Endothelial cell of umbilical vein (primary cell): ENCODE measurements around the gene PLXDC1. TPM values are rescaled to one million over a fixed set of nuclear protein-coding genes. Genes with fewer than 3 reads are reported as not detected.

ENCODE experiments used
- BruUV-seq: library from RNA; stranded (reverse); fragments of 400-500 nt; replicated peaks from 2 replicates; lab custom pipeline; 2021; lab: Mats Ljungman, UMichigan
- CTCF ChIA-PET: fragments of 300-600, 350-600 bp; sonication (Branson Sonifier 250); formaldehyde crosslinking; loops from one replicate; lab custom pipeline; 2021; ENCODE audit warnings: antibody characterized with exemption, inconsistent platforms; lab: Charles Lee
- POLR2A ChIA-PET: fragments of 300-600, 350-600 bp; sonication (Branson Sonifier 250); formaldehyde crosslinking; loops from one replicate; lab custom pipeline; 2021; ENCODE audit warnings: antibody characterized with exemption, inconsistent platforms; lab: Charles Lee
- DNase-seq: peaks from one replicate; pipeline ENCODE4 v3.0.0-alpha.2; 2011; ENCODE audit warnings: low read depth, low spot score
- FAIRE-seq: peaks from 2 replicates; lab custom pipeline; 2011; peaks lifted over from hg19 to GRCh38; lab: Jason Lieb, UNC
- H2AFZ ChIP-seq: 2 replicates; pipeline ENCODE4 v1.6.0; 2012; ENCODE audit warnings: low read depth, low read length, control low read depth, inconsistent platforms
- H3K27ac ChIP-seq: 2 replicates; pipeline ENCODE4 v1.5.1; 2011; ENCODE audit warnings: low read depth, mild to moderate bottlenecking, control low read depth, low read length, moderate library complexity; ENCODE audit not compliant: insufficient read depth
- H3K27me3 ChIP-seq, 2 experiments: 2 replicates each; pipeline versions ENCODE4 v1.6.0 to v1.6.1; 2011; ENCODE audit warnings: low read length in 2 of 2, mixed read lengths in 1 of 2; ENCODE audit not compliant: control insufficient read depth in 2 of 2, insufficient read depth in 2 of 2
- H3K36me3 ChIP-seq, 2 experiments: 2 replicates in 1 of 2; 3 replicates in 1 of 2; pipeline ENCODE4 v1.5.1; 2011; ENCODE audit warnings: low read length in 2 of 2, mild to moderate bottlenecking in 1 of 2, moderate library complexity in 1 of 2; ENCODE audit not compliant: control insufficient read depth in 2 of 2, insufficient read depth in 2 of 2; ENCODE audit errors: extremely low read depth in 1 of 2
- H3K4me1 ChIP-seq: 3 replicates; pipeline ENCODE4 v1.5.1; 2011; ENCODE audit warnings: mild to moderate bottlenecking, low read length; ENCODE audit not compliant: control insufficient read depth, insufficient read depth; ENCODE audit errors: extremely low read depth
- H3K4me2 ChIP-seq: 2 replicates; pipeline ENCODE4 v1.6.1; 2011; ENCODE audit warnings: low read length, control low read depth, mixed read lengths; ENCODE audit not compliant: insufficient read depth
- H3K4me3 ChIP-seq, 3 experiments: fragments of 200-600 bp in 1 of 3; sonication (generic), shearing (Covaris generic) in 1 of 3; replicated peaks in 1 of 3; 2 replicates each; pipeline ENCODE4 v1.5.1; 2011 to 2016; ENCODE audit warnings: control low read depth in 3 of 3, low read length in 3 of 3, mild to moderate bottlenecking in 2 of 3, inconsistent platforms in 1 of 3, low read depth in 1 of 3, moderate library complexity in 1 of 3; ENCODE audit not compliant: insufficient read depth in 1 of 3
- H3K79me2 ChIP-seq: 2 replicates; pipeline ENCODE4 v1.6.0; 2012; ENCODE audit warnings: low read length, inconsistent platforms; ENCODE audit not compliant: control insufficient read depth, insufficient read depth
- H3K9ac ChIP-seq: replicated peaks from 2 replicates; pipeline ENCODE3; 2011; ENCODE audit warnings: low read length, control low read depth; ENCODE audit not compliant: insufficient read depth; ENCODE audit errors: extremely low read depth
- H3K9me1 ChIP-seq: replicated peaks from 3 replicates; pipeline ENCODE4 v1.6.0; 2011; ENCODE audit warnings: mild to moderate bottlenecking, low read length; ENCODE audit not compliant: control insufficient read depth, insufficient read depth; ENCODE audit errors: extremely low read depth
- H3K9me3 ChIP-seq: replicated peaks from 2 replicates; pipeline ENCODE4 v1.5.1; 2012; ENCODE audit warnings: low read length, inconsistent platforms; ENCODE audit not compliant: control insufficient read depth, insufficient read depth
- H4K20me1 ChIP-seq: replicated peaks from 2 replicates; pipeline ENCODE3; 2011; ENCODE audit warnings: mild to moderate bottlenecking, low read length; ENCODE audit not compliant: control insufficient read depth, insufficient read depth; ENCODE audit errors: extremely low read depth
- EZH2 ChIP-seq: IDR thresholded peaks from 2 replicates; pipeline ENCODE4 v1.6.1; 2012; ENCODE audit warnings: borderline replicate concordance, low read depth, mild to moderate bottlenecking, moderate library complexity, low read length, inconsistent platforms; ENCODE audit not compliant: severe bottlenecking
- GATA2 ChIP-seq: IDR thresholded peaks from 2 replicates; pipeline ENCODE4 v1.7.0; 2011; ENCODE audit warnings: low read depth, mild to moderate bottlenecking, moderate library complexity, mixed read lengths, low read length; ENCODE audit not compliant: insufficient read length, insufficient read depth
- JUN ChIP-seq: IDR thresholded peaks from 2 replicates; pipeline ENCODE4 v1.6.1; 2011; ENCODE audit warnings: borderline replicate concordance, low read depth; ENCODE audit not compliant: insufficient read length, insufficient read depth
- MYC ChIP-seq: IDR thresholded peaks from one replicate; pipeline ENCODE4 v1.6.1; 2011; ENCODE audit warnings: mild to moderate bottlenecking, low read depth, low read length
- POLR2A ChIP-seq: IDR thresholded peaks from 2 replicates; pipeline ENCODE4 v1.6.1; 2012; ENCODE audit warnings: low read depth, mild to moderate bottlenecking, control low read depth, low read length
- dilution Hi-C: fragments of 300-500 bp; cut with MboI; formaldehyde crosslinking; loops from one replicate; pipeline ENCODE4 v1.15.0; 2019; ENCODE audit warnings: low sequenced_read_pairs; ENCODE audit not compliant: extremely low pct_ligation_motif_present
- intact Hi-C: fragments of 100-400 bp; cut with micrococcal nuclease; formaldehyde crosslinking; loops from one replicate; pipeline ENCODE4 v1.10.0; 2022
- polyA plus RNA-seq, 4 experiments: library from polyadenylated mRNA; depleted of rRNA in 3 of 4; stranded (reverse) in 3 of 4; unstranded in 1 of 4; fragments of >200 nt; gene quantifications; 2 replicates each; pipeline versions ENCODE4 v1.2.1 to v1.2.3, GENCODE V29; 2011 to 2012; ENCODE audit warnings: missing spikeins in 1 of 4
- total RNA-seq: library from RNA; stranded (reverse); gene quantifications from 2 replicates; pipeline ENCODE4 v1.2.3, GENCODE V29; 2021

The PLXDC1 gene
- total and polyA plus RNA-seq, 2 donors (not counting 3 experiments of a cell fraction or from before 2014, with no cell fraction given): 0.03 TPM; not detected in 1

DNA sequence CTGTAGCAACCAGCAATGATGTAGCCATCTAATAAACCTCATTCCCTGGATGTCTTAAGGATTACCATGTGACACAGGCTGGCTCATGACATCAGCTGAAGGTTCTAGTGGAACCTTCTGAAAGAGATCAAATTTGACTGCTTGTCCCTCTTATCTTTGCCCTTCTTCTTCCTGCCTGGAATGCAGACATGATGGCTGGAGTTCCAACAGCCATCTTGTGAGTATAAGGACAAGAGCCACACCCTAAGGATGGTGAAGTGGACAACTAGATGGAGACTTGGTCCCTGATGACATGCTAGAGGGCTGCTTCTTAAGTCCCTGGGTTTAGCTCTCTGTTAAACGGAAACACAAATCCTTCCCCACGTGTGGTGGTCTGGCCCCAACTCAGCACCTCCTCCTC, 37.6 kb downstream of the PLXDC1 start:
- POLR2A ChIA-PET: no interaction called here
- Histone ChIP-seq H3K36me3 (no peaks in the 10 kb centered on the region), H3K27ac (no peak overlapping the region), H2AFZ (no peak overlapping the region), H3K4me1 (no peaks in the 10 kb centered on the region), H3K4me2 (no peak overlapping the region), H3K9me1 (no peaks in the 10 kb centered on the region), H4K20me1 (no peaks in the 10 kb centered on the region), H3K9me3 (no peaks in the 10 kb centered on the region), H3K9ac (no peak overlapping the region), H3K27me3 (peaks cover 4 to 11% of the 10 kb centered on the region in 2 experiments), H3K79me2 (no peaks in the 10 kb centered on the region), H3K4me3 (no peak overlapping the region)
- dilution Hi-C loops: no loop called here
- intact Hi-C loops: no loop called here
- DNase-seq (no peak), FAIRE-seq (no peak)
- TF ChIP-seq EZH2 (no peak), POLR2A (no peak), GATA2 (no peak), MYC (no peak), JUN (no peak)
- no TSS peak for BruUV-seq
- CTCF ChIA-PET: interaction anchor here (1.7 kb wide), 1 partner anchor 131 kb away, joined by 9 read pairs; no protein-coding TSS in a partner anchor

- Histone ChIP-seq H3K79me2 (no peaks in the 10 kb centered on the region), H3K9ac (no peak overlapping the region), H2AFZ (no peak overlapping the region), H3K4me3 (no peak overlapping the region), H4K20me1 (no peaks in the 10 kb centered on the region), H3K4me2 (no peak overlapping the region), H3K27me3 (peaks cover 4 to 15% of the 10 kb centered on the region in 2 experiments), H3K36me3 (no peaks in the 10 kb centered on the region), H3K4me1 (no peaks in the 10 kb centered on the region), H3K9me3 (no peaks in the 10 kb centered on the region), H3K9me1 (no peaks in the 10 kb centered on the region), H3K27ac (no peak overlapping the region)
- no peak for DNase-seq
- dilution Hi-C loops (no loop called here), intact Hi-C loops (no loop called here)
- no peak for FAIRE-seq
- no TSS peak for BruUV-seq
- POLR2A ChIA-PET: no interaction called here
- no peak for TF ChIP-seq MYC
- peak; percentile 35 for TF ChIP-seq EZH2
- CTCF ChIA-PET: no interaction called here
These were observed 40.9 kb downstream of the PLXDC1 start for GRCh38 chr17:39110435-39111136.
